OCI-LY1 (cell line): ENCODE results near the gene CLASP2.

ENCODE experiments used
- EZH2 ChIP-seq: fragments of 200-600 bp; sonication (generic), shearing (Covaris generic); IDR thresholded peaks from 2 replicates; pipeline ENCODE4 v1.8.0; 2017; ENCODE audit warnings: borderline replicate concordance, mixed run types, mild to moderate bottlenecking, antibody characterized with exemption, low read length, moderate library complexity, mixed read lengths
- TF ChIP-seq, protein P1 (sequence below): fragments of 200-600 bp; sonication (generic), shearing (Covaris generic); IDR thresholded peaks from 2 replicates; pipeline ENCODE4 v1.5.1; 2017; ENCODE audit warnings: mild to moderate bottlenecking, antibody characterized with exemption, low read length, moderate library complexity, mixed read lengths

DNA sequence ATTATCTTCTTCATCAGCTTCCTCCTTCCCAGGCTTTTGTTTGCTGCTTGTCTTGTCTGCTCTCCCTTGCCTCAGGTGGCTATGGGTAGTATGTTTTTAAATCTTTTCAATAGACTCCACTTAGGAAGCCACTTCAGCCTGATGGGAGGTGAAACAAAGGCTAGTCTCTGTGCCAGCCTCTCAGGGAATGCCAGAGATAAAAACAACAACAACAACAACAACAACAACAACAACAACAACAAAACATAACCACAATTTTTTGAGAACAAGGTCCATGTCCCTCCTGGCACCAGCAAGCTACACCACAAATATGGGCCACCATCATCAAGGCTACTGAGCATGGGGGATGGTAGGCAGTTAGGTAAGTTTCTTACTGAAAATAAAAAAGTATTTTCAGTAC, 213.0 kb downstream of the CLASP2 start:
- TF ChIP-seq, protein P1, sequence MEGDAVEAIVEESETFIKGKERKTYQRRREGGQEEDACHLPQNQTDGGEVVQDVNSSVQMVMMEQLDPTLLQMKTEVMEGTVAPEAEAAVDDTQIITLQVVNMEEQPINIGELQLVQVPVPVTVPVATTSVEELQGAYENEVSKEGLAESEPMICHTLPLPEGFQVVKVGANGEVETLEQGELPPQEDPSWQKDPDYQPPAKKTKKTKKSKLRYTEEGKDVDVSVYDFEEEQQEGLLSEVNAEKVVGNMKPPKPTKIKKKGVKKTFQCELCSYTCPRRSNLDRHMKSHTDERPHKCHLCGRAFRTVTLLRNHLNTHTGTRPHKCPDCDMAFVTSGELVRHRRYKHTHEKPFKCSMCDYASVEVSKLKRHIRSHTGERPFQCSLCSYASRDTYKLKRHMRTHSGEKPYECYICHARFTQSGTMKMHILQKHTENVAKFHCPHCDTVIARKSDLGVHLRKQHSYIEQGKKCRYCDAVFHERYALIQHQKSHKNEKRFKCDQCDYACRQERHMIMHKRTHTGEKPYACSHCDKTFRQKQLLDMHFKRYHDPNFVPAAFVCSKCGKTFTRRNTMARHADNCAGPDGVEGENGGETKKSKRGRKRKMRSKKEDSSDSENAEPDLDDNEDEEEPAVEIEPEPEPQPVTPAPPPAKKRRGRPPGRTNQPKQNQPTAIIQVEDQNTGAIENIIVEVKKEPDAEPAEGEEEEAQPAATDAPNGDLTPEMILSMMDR, result no peak
- TF ChIP-seq EZH2, result no peak
